Loucy (cell line): Measurements from ENCODE around the gene AKAP17A.

Source experiments
- H2AFZ ChIP-seq: fragments of 200-600 bp; sonication (generic); 2 replicates; pipeline ENCODE4 v1.6.0; 2016; ENCODE audit warnings: antibody characterized with exemption, mild to moderate bottlenecking, low read length, moderate library complexity
- H3F3A ChIP-seq: fragments of 200-600 bp; 2 replicates; pipeline ENCODE4 v1.6.0; 2016; ENCODE audit warnings: antibody characterized with exemption, low read depth, mild to moderate bottlenecking
- H3K27me3 ChIP-seq: fragments of 200-600 bp; sonication (generic); 2 replicates; pipeline ENCODE4 v1.6.1; 2014; ENCODE audit warnings: low read length, mild to moderate bottlenecking; ENCODE audit not compliant: insufficient read depth, poor library complexity, severe bottlenecking
- H3K36me3 ChIP-seq: fragments of 200-600 bp; sonication (generic); 2 replicates; pipeline ENCODE4 v1.6.1; 2016; ENCODE audit warnings: low read length; ENCODE audit not compliant: insufficient read depth
- H3K4me1 ChIP-seq: fragments of 200-600 bp; sonication (generic); 2 replicates; pipeline ENCODE4 v1.5.1; 2014; ENCODE audit warnings: low read length, mild to moderate bottlenecking; ENCODE audit not compliant: insufficient read depth, poor library complexity, severe bottlenecking
- H3K4me2 ChIP-seq: fragments of 200-600 bp; sonication (generic); 2 replicates; pipeline ENCODE4 v1.6.0; 2014; ENCODE audit warnings: antibody characterized with exemption, low read length, low read depth, mild to moderate bottlenecking; ENCODE audit not compliant: poor library complexity, severe bottlenecking
- H3K4me3 ChIP-seq: fragments of 200-600 bp; sonication (generic); 2 replicates; pipeline ENCODE4 v1.5.1; 2014; ENCODE audit warnings: low read length, mild to moderate bottlenecking, mixed read lengths; ENCODE audit not compliant: poor library complexity, severe bottlenecking
- H3K79me2 ChIP-seq: fragments of 200-600 bp; sonication (generic); 2 replicates; pipeline ENCODE4 v1.6.1; 2014; ENCODE audit warnings: low read length; ENCODE audit not compliant: insufficient read depth
- H3K9ac ChIP-seq: fragments of 200-600 bp; sonication (generic); 2 replicates; pipeline ENCODE4 v1.6.0; 2014; ENCODE audit warnings: mild to moderate bottlenecking, low read depth, low read length, moderate library complexity; ENCODE audit not compliant: poor library complexity, severe bottlenecking
- H3K9me2 ChIP-seq: fragments of 200-600 bp; sonication (generic); replicated peaks from 2 replicates; pipeline ENCODE4 v1.6.1; 2016; ENCODE audit warnings: low read depth, low read length, mixed read lengths
- H3K9me3 ChIP-seq: fragments of 200-600 bp; sonication (generic); 2 replicates; pipeline ENCODE4 v1.6.1; 2014; ENCODE audit warnings: mild to moderate bottlenecking, antibody characterized with exemption, low read length, low read depth; ENCODE audit not compliant: insufficient read depth
- H4K20me1 ChIP-seq: fragments of 200-600 bp; sonication (generic); 2 replicates; pipeline ENCODE4 v1.6.0; 2014; ENCODE audit warnings: antibody characterized with exemption, low read length, mild to moderate bottlenecking; ENCODE audit not compliant: insufficient read depth, poor library complexity, severe bottlenecking
- EZH2phosphoT487 ChIP-seq: fragments of 200-600 bp; IDR thresholded peaks from 2 replicates; pipeline ENCODE4 v1.6.1; 2018; ENCODE audit warnings: antibody characterized with exemption, mild to moderate bottlenecking, moderate library complexity, borderline replicate concordance
- TF ChIP-seq, protein P1 (sequence below): fragments of 200-600 bp; sonication (generic); conservative IDR thresholded peaks from 2 replicates; pipeline ENCODE4 v1.5.1; 2014; ENCODE audit warnings: mild to moderate bottlenecking, antibody characterized with exemption, low read length

Gene AKAP17A

DNA sequence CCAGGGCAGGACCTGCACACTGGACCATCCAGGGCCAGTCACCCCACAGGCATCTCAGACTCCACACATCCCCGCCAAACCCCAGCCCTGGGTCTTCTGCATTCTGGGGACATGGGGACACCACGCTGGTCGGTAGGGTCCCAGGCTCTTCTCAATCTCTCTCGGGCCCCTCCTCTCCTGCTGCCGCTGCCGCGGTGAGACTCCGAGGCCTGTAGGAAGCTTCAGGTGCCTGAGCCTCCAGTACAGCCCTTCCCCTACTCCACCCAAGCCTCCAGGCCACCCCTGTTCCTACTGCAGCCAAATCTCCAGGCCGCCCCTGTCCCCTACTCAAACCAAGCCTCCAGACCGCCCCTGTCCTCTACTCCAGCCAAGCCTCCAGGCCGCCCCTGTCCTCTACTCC lies 17.9 kb downstream of the AKAP17A start:
- Histone ChIP-seq H3K36me3 (no peaks in the 10 kb centered on the region), H3K9me2 (no peaks in the 10 kb centered on the region), H2AFZ (no peak overlapping the region), H3K4me2 (no peak overlapping the region), H3K9me3 (no peaks in the 10 kb centered on the region), H4K20me1 (no peaks in the 10 kb centered on the region), H3K4me3 (no peak overlapping the region), H3K4me1 (no peaks in the 10 kb centered on the region), H3F3A (no peaks in the 10 kb centered on the region), H3K9ac (no peak overlapping the region), H3K27me3 (no peaks in the 10 kb centered on the region), H3K79me2 (no peaks in the 10 kb centered on the region)
- TF ChIP-seq, protein P1, sequence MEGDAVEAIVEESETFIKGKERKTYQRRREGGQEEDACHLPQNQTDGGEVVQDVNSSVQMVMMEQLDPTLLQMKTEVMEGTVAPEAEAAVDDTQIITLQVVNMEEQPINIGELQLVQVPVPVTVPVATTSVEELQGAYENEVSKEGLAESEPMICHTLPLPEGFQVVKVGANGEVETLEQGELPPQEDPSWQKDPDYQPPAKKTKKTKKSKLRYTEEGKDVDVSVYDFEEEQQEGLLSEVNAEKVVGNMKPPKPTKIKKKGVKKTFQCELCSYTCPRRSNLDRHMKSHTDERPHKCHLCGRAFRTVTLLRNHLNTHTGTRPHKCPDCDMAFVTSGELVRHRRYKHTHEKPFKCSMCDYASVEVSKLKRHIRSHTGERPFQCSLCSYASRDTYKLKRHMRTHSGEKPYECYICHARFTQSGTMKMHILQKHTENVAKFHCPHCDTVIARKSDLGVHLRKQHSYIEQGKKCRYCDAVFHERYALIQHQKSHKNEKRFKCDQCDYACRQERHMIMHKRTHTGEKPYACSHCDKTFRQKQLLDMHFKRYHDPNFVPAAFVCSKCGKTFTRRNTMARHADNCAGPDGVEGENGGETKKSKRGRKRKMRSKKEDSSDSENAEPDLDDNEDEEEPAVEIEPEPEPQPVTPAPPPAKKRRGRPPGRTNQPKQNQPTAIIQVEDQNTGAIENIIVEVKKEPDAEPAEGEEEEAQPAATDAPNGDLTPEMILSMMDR: no peak
- no peak for TF ChIP-seq EZH2phosphoT487

- Histone ChIP-seq H3F3A (no peaks in the 10 kb centered on the region), H3K4me1 (no peaks in the 10 kb centered on the region), H3K4me3 (no peak overlapping the region), H3K79me2 (no peaks in the 10 kb centered on the region), H3K9me2 (no peaks in the 10 kb centered on the region), H3K27me3 (no peaks in the 10 kb centered on the region), H3K9me3 (no peaks in the 10 kb centered on the region), H2AFZ (no peak overlapping the region), H3K9ac (no peak overlapping the region), H3K36me3 (no peaks in the 10 kb centered on the region), H4K20me1 (no peaks in the 10 kb centered on the region), H3K4me2 (no peak overlapping the region)
- TF ChIP-seq, protein P1: no peak
- no peak for TF ChIP-seq EZH2phosphoT487
These were observed 18.4 kb downstream of the AKAP17A start for GRCh38 chrX:1609762-1610161.

GRCh38 chrX:1610166-1610565 lies 18.8 kb downstream of the AKAP17A start:
- no peaks in the 10 kb centered on the region for H4K20me1 ChIP-seq
- H3K79me2 ChIP-seq: no peaks in the 10 kb centered on the region
- no peak overlapping the region for H3K4me3 ChIP-seq
- no peak overlapping the region for H3K9ac ChIP-seq
- no peak overlapping the region for H2AFZ ChIP-seq
- H3K27me3 ChIP-seq: no peaks in the 10 kb centered on the region
- H3K4me1 ChIP-seq: no peaks in the 10 kb centered on the region
- H3K9me2 ChIP-seq: no peaks in the 10 kb centered on the region
- TF ChIP-seq, protein P1: no peak
- no peak for TF ChIP-seq EZH2phosphoT487
- no peaks in the 10 kb centered on the region for H3F3A ChIP-seq
- no peak overlapping the region for H3K4me2 ChIP-seq
- H3K36me3 ChIP-seq: no peaks in the 10 kb centered on the region
- no peaks in the 10 kb centered on the region for H3K9me3 ChIP-seq
